Uterus (tissue), 4 donors: ENCODE measurements around the gene CEACAM21. TPM values are rescaled to one million over a fixed set of nuclear protein-coding genes. Genes with fewer than 3 reads are reported as not detected.

Experiments
- DNase-seq, 2 donors: peaks; one replicate each; pipeline ENCODE4 v3.0.0-alpha.2; 2019 to 2020
- H3K27ac ChIP-seq, 2 donors: fragments of 200-600 bp; sonication (generic); 1 replicate in 1 of 2; 2 replicates in 1 of 2; pipeline ENCODE4 v1.5.1; 2016 to 2018
- H3K27me3 ChIP-seq, 2 donors: fragments of 200-600 bp; sonication (generic); one replicate each; pipeline ENCODE4 v1.5.1; 2018 to 2019; ENCODE audit warnings: control low read depth in 1 of 2
- H3K36me3 ChIP-seq, 2 donors: fragments of 200-600 bp; sonication (generic); one replicate each; pipeline ENCODE4 v1.5.1; 2019; ENCODE audit warnings: control low read depth in 1 of 2
- H3K4me1 ChIP-seq, 2 donors: fragments of 200-600 bp; sonication (generic); one replicate each; pipeline ENCODE4 v1.5.1; 2018 to 2019; ENCODE audit warnings: control low read depth in 1 of 2
- H3K4me3 ChIP-seq, 2 donors: fragments of 200-600 bp; sonication (generic); 1 replicate in 1 of 2; 2 replicates in 1 of 2; pipeline ENCODE4 v1.5.1; 2018 to 2019; ENCODE audit warnings: mild to moderate bottlenecking in 1 of 2
- H3K9me3 ChIP-seq, 2 donors: fragments of 200-600 bp; sonication (generic); one replicate each; pipeline ENCODE4 v1.5.1; 2019; ENCODE audit warnings: control low read depth in 1 of 2
- POLR2A ChIP-seq, 2 donors: fragments of 450-650 bp; IDR thresholded peaks; one replicate each; pipeline ENCODE4 v1.6.1; 2016; ENCODE audit warnings: antibody characterized with exemption in 2 of 2, mild to moderate bottlenecking in 1 of 2, moderate library complexity in 1 of 2
- intact Hi-C: fragments of 100-400 bp; cut with DNase I; formaldehyde crosslinking; loops from one replicate; pipeline ENCODE4 v1.15.1; 2023; ENCODE audit warnings: low total_unique reads
- total RNA-seq, 4 donors: library from RNA; depleted of rRNA in 3 of 4; stranded (reverse); fragments of >200 nt in 3 of 4; gene quantifications; one replicate each; pipeline versions ENCODE4 v1.1.0 to v1.2.4, GENCODE V29; 2014 to 2023
- TF ChIP-seq, protein P1 (sequence below), 4 experiments: fragments of 200-600 bp in 2 of 4; fragments of 450-650 bp in 2 of 4; sonication (generic) in 2 of 4; IDR thresholded peaks; one replicate each; pipeline ENCODE4 v1.5.1; 2016 to 2019; ENCODE audit warnings: antibody characterized with exemption in 4 of 4, mild to moderate bottlenecking in 2 of 4, moderate library complexity in 1 of 4
- donor health status: DM: yes; HTN: yes; CAD: no.

CEACAM21 gene
- total RNA-seq, 4 donors from 2014 or later = 1.1 to 2.8 (median 2.6) TPM; not detected in 1

DNA sequence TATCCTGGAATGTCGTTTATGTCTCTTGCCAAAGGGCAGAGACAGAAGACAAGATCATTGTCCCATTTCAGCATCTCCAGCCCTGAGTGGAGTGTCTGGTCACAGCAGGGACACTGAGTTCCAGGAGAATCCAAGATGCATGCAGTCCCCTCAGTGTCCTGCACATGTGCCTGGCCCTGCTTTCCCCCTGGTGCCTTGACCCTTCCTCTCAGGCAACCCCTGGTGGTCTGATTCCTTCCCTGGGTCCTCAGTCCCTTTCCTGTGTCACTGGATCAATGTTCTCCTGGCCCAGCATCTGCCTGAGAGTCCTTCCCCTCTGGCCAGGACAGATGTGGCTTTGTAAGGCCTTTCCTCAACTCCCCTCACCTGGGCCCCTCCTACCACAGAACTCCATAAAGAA is 9.0 kb downstream of the CEACAM21 start:
- no peaks in the 10 kb centered on the region for H3K9me3 ChIP-seq
- no peak overlapping the region for H3K4me3 ChIP-seq
- H3K36me3 ChIP-seq = no peaks in the 10 kb centered on the region
- H3K4me1 ChIP-seq = no peaks in the 10 kb centered on the region
- no peak overlapping the region for H3K27ac ChIP-seq
- no peak for DNase-seq
- TF ChIP-seq, protein P1, sequence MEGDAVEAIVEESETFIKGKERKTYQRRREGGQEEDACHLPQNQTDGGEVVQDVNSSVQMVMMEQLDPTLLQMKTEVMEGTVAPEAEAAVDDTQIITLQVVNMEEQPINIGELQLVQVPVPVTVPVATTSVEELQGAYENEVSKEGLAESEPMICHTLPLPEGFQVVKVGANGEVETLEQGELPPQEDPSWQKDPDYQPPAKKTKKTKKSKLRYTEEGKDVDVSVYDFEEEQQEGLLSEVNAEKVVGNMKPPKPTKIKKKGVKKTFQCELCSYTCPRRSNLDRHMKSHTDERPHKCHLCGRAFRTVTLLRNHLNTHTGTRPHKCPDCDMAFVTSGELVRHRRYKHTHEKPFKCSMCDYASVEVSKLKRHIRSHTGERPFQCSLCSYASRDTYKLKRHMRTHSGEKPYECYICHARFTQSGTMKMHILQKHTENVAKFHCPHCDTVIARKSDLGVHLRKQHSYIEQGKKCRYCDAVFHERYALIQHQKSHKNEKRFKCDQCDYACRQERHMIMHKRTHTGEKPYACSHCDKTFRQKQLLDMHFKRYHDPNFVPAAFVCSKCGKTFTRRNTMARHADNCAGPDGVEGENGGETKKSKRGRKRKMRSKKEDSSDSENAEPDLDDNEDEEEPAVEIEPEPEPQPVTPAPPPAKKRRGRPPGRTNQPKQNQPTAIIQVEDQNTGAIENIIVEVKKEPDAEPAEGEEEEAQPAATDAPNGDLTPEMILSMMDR (IDR thresholded peaks at IDR 0.05) = no peak
- no peak for TF ChIP-seq POLR2A (IDR thresholded peaks at IDR 0.05)
- no peaks in the 10 kb centered on the region for H3K27me3 ChIP-seq
- intact Hi-C loops = no loop called here

GRCh38 chr19:41586064-41586463 is 10.1 kb downstream of the CEACAM21 start:
- DNase-seq = no peak
- H3K9me3 ChIP-seq = no peaks in the 10 kb centered on the region
- no peaks in the 10 kb centered on the region for H3K27me3 ChIP-seq
- no peaks in the 10 kb centered on the region for H3K36me3 ChIP-seq
- no peaks in the 10 kb centered on the region for H3K4me1 ChIP-seq
- no peak overlapping the region for H3K4me3 ChIP-seq
- no peak for TF ChIP-seq POLR2A (IDR thresholded peaks at IDR 0.05)
- TF ChIP-seq, protein P1 (IDR thresholded peaks at IDR 0.05) = no peak
- no peak overlapping the region for H3K27ac ChIP-seq
- intact Hi-C loops = no loop called here

- Histone ChIP-seq H3K9me3 (no peaks in the 10 kb centered on the region), H3K36me3 (no peaks in the 10 kb centered on the region), H3K27ac (no peak overlapping the region), H3K4me3 (no peak overlapping the region), H3K4me1 (no peaks in the 10 kb centered on the region), H3K27me3 (no peaks in the 10 kb centered on the region)
- intact Hi-C loops = no loop called here
- TF ChIP-seq, protein P1 (IDR thresholded peaks at IDR 0.05) = no peak
- no peak for TF ChIP-seq POLR2A (IDR thresholded peaks at IDR 0.05)
- no peak for DNase-seq
These were observed 11.3 kb downstream of the CEACAM21 start for GRCh38 chr19:41587101-41587837.

- intact Hi-C loops = no loop called here
- Histone ChIP-seq H3K27ac (no peak overlapping the region), H3K27me3 (no peaks in the 10 kb centered on the region), H3K4me1 (no peaks in the 10 kb centered on the region), H3K4me3 (no peak overlapping the region), H3K36me3 (no peaks in the 10 kb centered on the region), H3K9me3 (no peaks in the 10 kb centered on the region)
- DNase-seq = no peak
- TF ChIP-seq, protein P1 (IDR thresholded peaks at IDR 0.05) = no peak
These were observed 11.9 kb downstream of the CEACAM21 start for GRCh38 chr19:41587838-41588210.

GRCh38 chr19:41588497-41589209 is 12.7 kb downstream of the CEACAM21 start:
- Histone ChIP-seq H3K4me3 (no peak overlapping the region), H3K9me3 (no peaks in the 10 kb centered on the region), H3K27me3 (no peaks in the 10 kb centered on the region), H3K36me3 (no peaks in the 10 kb centered on the region), H3K27ac (no peak overlapping the region), H3K4me1 (no peaks in the 10 kb centered on the region)
- intact Hi-C loops = no loop called here
- no peak for TF ChIP-seq POLR2A (IDR thresholded peaks at IDR 0.05)
- TF ChIP-seq, protein P1 (IDR thresholded peaks at IDR 0.05) = no peak
- no peak for DNase-seq
